ENCODE data around the gene UBE2O. TPM values are rescaled to one million over a fixed set of nuclear protein-coding genes. Genes with fewer than 3 reads are reported as not detected.

The UBE2O gene
- total RNA-seq, 1 donor from 2014 or later, result 94.3 TPM

- Mint-ChIP-seq H3K27me3 (ENCODE audit: unreplicated experiment) (peaks cover 11% of the 10 kb centered on the region), H3K27ac (ENCODE audit: unreplicated experiment) (no peak overlapping the region), H3K4me3 (ENCODE audit: unreplicated experiment) (no peak overlapping the region), H3K4me1 (ENCODE audit: low read depth, unreplicated experiment) (peaks cover 19% of the 10 kb centered on the region), H3K36me3 (ENCODE audit: unreplicated experiment) (no peaks in the 10 kb centered on the region), H3K9me3 (ENCODE audit: unreplicated experiment) (peaks cover 6% of the 10 kb centered on the region)
- TF ChIP-seq CTCF (IDR thresholded peaks at IDR 0.05; ENCODE audit: partially characterized antibody, unreplicated experiment), result no peak
- no peak for DNase-seq
These were observed 63.7 kb downstream of the UBE2O start for GRCh38 chr17:76388966-76389888.

- Mint-ChIP-seq H3K27me3 (ENCODE audit: unreplicated experiment) (peaks cover 15% of the 10 kb centered on the region), H3K4me3 (ENCODE audit: unreplicated experiment) (peak overlapping the region; percentile 38), H3K27ac (ENCODE audit: unreplicated experiment) (peak overlapping the region; percentile 82), H3K9me3 (ENCODE audit: unreplicated experiment) (peaks cover 6% of the 10 kb centered on the region), H3K36me3 (ENCODE audit: unreplicated experiment) (no peaks in the 10 kb centered on the region), H3K4me1 (ENCODE audit: low read depth, unreplicated experiment) (peaks cover 16% of the 10 kb centered on the region)
- no peak for TF ChIP-seq CTCF (IDR thresholded peaks at IDR 0.05; ENCODE audit: partially characterized antibody, unreplicated experiment)
- no peak for DNase-seq
These were observed 65.8 kb downstream of the UBE2O start for GRCh38 chr17:76386966-76387765.

- Mint-ChIP-seq H3K27ac (ENCODE audit: unreplicated experiment) (peak overlapping the region; percentile 82), H3K4me1 (ENCODE audit: low read depth, unreplicated experiment) (peaks cover 16% of the 10 kb centered on the region), H3K27me3 (ENCODE audit: unreplicated experiment) (peaks cover 15% of the 10 kb centered on the region), H3K36me3 (ENCODE audit: unreplicated experiment) (no peaks in the 10 kb centered on the region), H3K4me3 (ENCODE audit: unreplicated experiment) (peak overlapping the region; percentile 38), H3K9me3 (ENCODE audit: unreplicated experiment) (peaks cover 6% of the 10 kb centered on the region)
- peak; percentile 82 for DNase-seq
- peak; percentile 99 for TF ChIP-seq CTCF (IDR thresholded peaks at IDR 0.05; ENCODE audit: partially characterized antibody, unreplicated experiment)
These were observed 66.8 kb downstream of the UBE2O start for GRCh38 chr17:76385892-76386786.

GRCh38 chr17:76384987-76385891 lies 67.7 kb downstream of the UBE2O start:
- Mint-ChIP-seq H3K27me3 (ENCODE audit: unreplicated experiment) (peaks cover 18% of the 10 kb centered on the region), H3K27ac (ENCODE audit: unreplicated experiment) (no peak overlapping the region), H3K4me3 (ENCODE audit: unreplicated experiment) (no peak overlapping the region), H3K4me1 (ENCODE audit: low read depth, unreplicated experiment) (peaks cover 11% of the 10 kb centered on the region), H3K9me3 (ENCODE audit: unreplicated experiment) (peaks cover 6% of the 10 kb centered on the region), H3K36me3 (ENCODE audit: unreplicated experiment) (no peaks in the 10 kb centered on the region)
- peak; percentile 38 for DNase-seq
- no peak for TF ChIP-seq CTCF (IDR thresholded peaks at IDR 0.05; ENCODE audit: partially characterized antibody, unreplicated experiment)
